Endometrial microvascular endothelial cells (primary cell): ENCODE results near the gene TTC34. TPM values are rescaled to one million over a fixed set of nuclear protein-coding genes. Genes with fewer than 3 reads are reported as not detected.
"Not testable (repeated sequence)": the region's sequence is repeated elsewhere in the genome, so short reads cannot be mapped to it uniquely, and the experiment has no call there.

Experiments
- in situ Hi-C: cut with HindIII; loops from 2 replicates; pipeline ENCODE4 v1.10.0; 2017; ENCODE audit warnings: low sequenced_read_pairs, low pct_unique_long_range_greater_than_20kb; ENCODE audit errors: inconsistent ontology term
- total RNA-seq: library from RNA; depleted of rRNA; stranded (reverse); fragments of >200 nt; gene quantifications from one replicate; pipeline ENCODE4 v1.2.3, GENCODE V29; 2015; ENCODE audit errors: inconsistent ontology term

TTC34 gene
- total RNA-seq, 1 donor from 2014 or later: not detected

- in situ Hi-C loops: no loop called here
Observed at GRCh38 chr1:2637442-2638145, 163.9 kb downstream of the TTC34 start.

- in situ Hi-C loops: no loop called here
Observed at GRCh38 chr1:2636733-2637132, 164.8 kb downstream of the TTC34 start.

GRCh38 chr1:2635361-2636010 is 166.0 kb downstream of the TTC34 start:
- in situ Hi-C loops: no loop called here

- in situ Hi-C loops: no loop called here
Observed at GRCh38 chr1:2633936-2634491, 167.5 kb downstream of the TTC34 start.

GRCh38 chr1:2633366-2633935 is 168.0 kb downstream of the TTC34 start:
- in situ Hi-C loops: no loop called here

GRCh38 chr1:2632561-2633361 is 168.7 kb downstream of the TTC34 start, which contains the start of gene MMEL1:
MMEL1 (minus strand) TSS chr1:2633016; CDS start chr1:2629484, 3,532 bp downstream.
- in situ Hi-C loops: no loop called here

- in situ Hi-C loops: no loop called here
Observed at GRCh38 chr1:2632051-2632430, 169.5 kb downstream of the TTC34 start.

GRCh38 chr1:2631136-2632050 is 170.1 kb downstream of the TTC34 start:
- in situ Hi-C loops: no loop called here

- in situ Hi-C loops: no loop called here
Observed at GRCh38 chr1:2630498-2631135, 170.9 kb downstream of the TTC34 start.

- in situ Hi-C loops: no loop called here
Observed at GRCh38 chr1:2629627-2630497, 171.6 kb downstream of the TTC34 start.

GRCh38 chr1:2628933-2629626 is 172.4 kb downstream of the TTC34 start:
- in situ Hi-C loops: no loop called here

- in situ Hi-C loops: no loop called here
Observed at GRCh38 chr1:2628191-2628932, 173.1 kb downstream of the TTC34 start.

GRCh38 chr1:2627746-2628145 is 173.7 kb downstream of the TTC34 start:
- in situ Hi-C loops: no loop called here

GRCh38 chr1:2625748-2626147 is 175.7 kb downstream of the TTC34 start:
- in situ Hi-C loops: not testable (repeated sequence)

- in situ Hi-C loops: no loop called here
Observed at GRCh38 chr1:2625311-2625710, 176.2 kb downstream of the TTC34 start.
